Ishikawa (cell line): ENCODE measurements around the gene SLC39A7.
A peak's percentile ranks its signal among the peaks of the same experiment; 100 is the strongest.

Experiments used
- CEBPB ChIP-seq: IDR thresholded peaks from 2 replicates; pipeline ENCODE4 v1.6.1; 2012
- CREB1 ChIP-seq: IDR thresholded peaks from 2 replicates; pipeline ENCODE4 v1.6.1; 2012; ENCODE audit warnings: low read depth
- EGR1 ChIP-seq: IDR thresholded peaks from 2 replicates; pipeline ENCODE4 v1.6.1; 2012
- EP300 ChIP-seq: IDR thresholded peaks from 2 replicates; pipeline ENCODE4 v1.6.1; 2012; ENCODE audit warnings: borderline replicate concordance
- FOXM1 ChIP-seq: IDR thresholded peaks from 2 replicates; pipeline ENCODE4 v1.6.1; 2012; ENCODE audit warnings: low read depth, borderline replicate concordance
- MAX ChIP-seq: IDR thresholded peaks from 2 replicates; pipeline ENCODE4 v1.6.1; 2012
- NFIC ChIP-seq: IDR thresholded peaks from 2 replicates; pipeline ENCODE4 v1.6.1; 2012
- RAD21 ChIP-seq: IDR thresholded peaks from 2 replicates; pipeline ENCODE4 v1.6.1; 2012; ENCODE audit warnings: low read depth
- REST ChIP-seq: IDR thresholded peaks from 2 replicates; pipeline ENCODE4 v1.6.1; 2012; ENCODE audit warnings: low read depth, mild to moderate bottlenecking
- TAF1 ChIP-seq: IDR thresholded peaks from 2 replicates; pipeline ENCODE4 v1.6.1; 2012; ENCODE audit warnings: low read depth, mild to moderate bottlenecking
- TCF12 ChIP-seq: IDR thresholded peaks from 2 replicates; pipeline ENCODE4 v1.6.1; 2012; ENCODE audit warnings: low read depth
- TEAD4 ChIP-seq: IDR thresholded peaks from 2 replicates; pipeline ENCODE4 v1.6.1; 2012
- USF1 ChIP-seq: IDR thresholded peaks from 2 replicates; pipeline ENCODE4 v1.6.1; 2012
- YY1 ChIP-seq: IDR thresholded peaks from 2 replicates; pipeline ENCODE4 v1.6.1; 2012; ENCODE audit warnings: low read depth
- ZBTB7A ChIP-seq: IDR thresholded peaks from 2 replicates; pipeline ENCODE4 v1.6.1; 2012; ENCODE audit warnings: low read depth

Gene SLC39A7

GRCh38 chr6:33200219-33201146, at the start of gene SLC39A7, which contains the start of gene RXRB:
TSS of gene SLC39A7 (plus strand) at chr6:33200867. CDS start at chr6:33201246, 379 bp downstream.
TSS of gene RXRB (minus strand) at chr6:33200665. CDS start at chr6:33200476, 189 bp downstream.
- no peak for TF ChIP-seq RAD21
- TF ChIP-seq CREB1: no peak
- no peak for TF ChIP-seq NFIC
- TF ChIP-seq TEAD4: peak; percentile 40; the same call in 1 of the 2 replicates
- TF ChIP-seq EP300: peak; percentile 54; the same call in 1 of the 2 replicates
- no peak for TF ChIP-seq USF1
- TF ChIP-seq ZBTB7A: no peak
- TF ChIP-seq TCF12: peak; percentile 70
- TF ChIP-seq MAX: peak; percentile 14; the same call in 1 of the 2 replicates
- peak; percentile 97 for TF ChIP-seq YY1
- TF ChIP-seq FOXM1: no peak
- peak; percentile 89 for TF ChIP-seq TAF1
- TF ChIP-seq EGR1: peak; percentile 49
- TF ChIP-seq CEBPB: no peak
- TF ChIP-seq REST: no peak

GRCh38 chr6:33151050-33151449, 49.6 kb upstream of the SLC39A7 start:
- TF ChIP-seq USF1 (no peak), REST (no peak)

GRCh38 chr6:33154349-33154748, 46.3 kb upstream of the SLC39A7 start:
- TF ChIP-seq TCF12 (no peak), EGR1 (no peak), CEBPB (no peak), EP300 (no peak), FOXM1 (no peak), MAX (no peak), CREB1 (no peak), REST (no peak), RAD21 (no peak), USF1 (no peak), ZBTB7A (no peak), NFIC (no peak), YY1 (no peak), TEAD4 (no peak), TAF1 (no peak)

- TF ChIP-seq ZBTB7A: no peak
- no peak for TF ChIP-seq RAD21
- no peak for TF ChIP-seq MAX
- TF ChIP-seq CEBPB: no peak
- TF ChIP-seq FOXM1: no peak
- TF ChIP-seq REST: no peak
- no peak for TF ChIP-seq TCF12
- TF ChIP-seq CREB1: no peak
- TF ChIP-seq USF1: no peak
- TF ChIP-seq EGR1: no peak
- no peak for TF ChIP-seq YY1
- TF ChIP-seq EP300: no peak
- TF ChIP-seq TAF1: no peak
- TF ChIP-seq TEAD4: no peak
Observed at GRCh38 chr6:33156561-33156960, 44.1 kb upstream of the SLC39A7 start.
